Ovary (tissue), 9 donors: ENCODE data around the gene FBXL5. TPM values are rescaled to one million over a fixed set of nuclear protein-coding genes. Genes with fewer than 3 reads are reported as not detected.

Source experiments
- DNase-seq, 5 donors: peaks; one replicate each; pipeline ENCODE4 v3.0.0-alpha.2; 2019 to 2020
- H3K27ac ChIP-seq, 2 donors: fragments of 200-600 bp; one replicate each; pipeline versions ENCODE4 v1.5.1 to v1.8.0; 2019 to 2022
- H3K27me3 ChIP-seq: fragments of 200-600 bp; one replicate; pipeline ENCODE4 v1.8.0; 2022
- H3K36me3 ChIP-seq: fragments of 200-600 bp; sonication (generic); one replicate; pipeline ENCODE4 v1.5.1; 2019
- H3K4me1 ChIP-seq: one replicate; pipeline ENCODE4 v1.8.1; 2013; ENCODE audit warnings: mild to moderate bottlenecking, moderate library complexity; ENCODE audit not compliant: insufficient read depth
- H3K4me3 ChIP-seq: fragments of 200-600 bp; sonication (generic); one replicate; pipeline ENCODE4 v1.5.1; 2017
- H3K9me3 ChIP-seq, 2 donors: fragments of 200-600 bp in 1 of 2; sonication (generic) in 1 of 2; one replicate each; pipeline versions ENCODE4 v1.5.1 to v1.8.1; 2013 to 2019; ENCODE audit warnings: mild to moderate bottlenecking in 1 of 2, moderate library complexity in 1 of 2
- CTCF ChIP-seq, 3 donors: fragments of 450-650 bp in 2 of 3; fragments of 200-600 bp in 1 of 3; IDR thresholded peaks; one replicate each; pipeline versions ENCODE4 v1.5.1 to v1.8.0; 2016 to 2022; ENCODE audit warnings: antibody characterized with exemption in 3 of 3, mild to moderate bottlenecking in 1 of 3
- EP300 ChIP-seq: sonication (generic); formaldehyde crosslinking; IDR thresholded peaks from one replicate; pipeline ENCODE4 v1.6.1; 2017; ENCODE audit warnings: antibody characterized with exemption
- POLR2A ChIP-seq: fragments of 450-650 bp; IDR thresholded peaks from one replicate; pipeline ENCODE4 v1.6.1; 2017; ENCODE audit warnings: antibody characterized with exemption, mild to moderate bottlenecking, moderate library complexity
- WGBS, 3 donors: extraction: QIAGEN DNeasy Blood & Tissue Kit in 1 of 3; methylation state at CpG; one replicate each; pipeline versions ENCODE4 v1.1.5 to v1.1.7; 2013 to 2017; 5-methylcytosine and 5-hydroxymethylcytosine counted together
- intact Hi-C, 4 donors: fragments of 100-400 bp; cut with DNase I; formaldehyde crosslinking; loops; one replicate each; pipeline versions ENCODE4 v1.11.0 to v1.15.1; 2022 to 2023
- polyA plus RNA-seq, 2 donors: library from polyadenylated mRNA; stranded (reverse); fragments of 200-250 nt in 1 of 2; fragments of 350-450 nt in 1 of 2; fragmentation: Illumina TruSeq in 1 of 2; extraction: RNeasy Lipid Tissue Mini Kit (QIAGEN cat#74804) in 1 of 2; gene quantifications; one replicate each; pipeline ENCODE4 v1.2.3, GENCODE V29; 2013 to 2014
- total RNA-seq, 7 donors: library from RNA; depleted of rRNA in 2 of 7; stranded (reverse); fragments of >200 nt in 2 of 7; fragmentation: NEBNext Ultra II Directional in 3 of 7; extraction: Animal tissue kit (Norgen Biotek cat#: 25700) in 3 of 7; gene quantifications; one replicate each; pipeline versions ENCODE4 v1.1.0 to v1.2.4, GENCODE V29; 2016 to 2023
- donor health status: DM: no; HTN: no; CAD: no; lungs with moderate emphysema.
- donor health status: DM: no; HTN: no; CAD: no.
- donor health status: Bipolar disorder and iron deficiency.
- donor health status: DM: yes; HTN: yes; CAD: no.
- donor health status: DM: no; HTN: no; CAD: no.
- donor health status: DM: yes; HTN: yes; CAD: no.

Gene FBXL5
- total and polyA plus RNA-seq, 9 donors: 68.7 to 104 (median 90.4) TPM

DNA sequence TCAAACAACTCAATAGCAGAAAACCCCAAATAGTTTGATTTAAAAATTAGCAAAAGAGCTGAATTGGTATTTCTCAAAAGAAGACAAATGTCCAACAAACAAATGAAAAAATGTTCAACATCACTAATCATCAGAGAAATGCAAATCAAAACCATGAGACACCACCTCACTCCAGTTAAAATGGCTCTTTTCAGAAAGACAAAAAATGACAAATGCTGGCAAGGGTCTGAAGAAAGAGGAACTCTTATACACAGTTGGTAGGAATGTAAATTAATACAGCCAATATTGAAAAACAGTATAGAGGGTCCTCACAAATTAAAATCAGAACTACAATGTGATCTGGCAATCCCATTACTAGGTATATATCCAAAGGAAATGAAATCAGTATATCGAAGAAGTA lies 70.4 kb downstream of the FBXL5 start:
- H3K27me3 ChIP-seq: no peaks in the 10 kb centered on the region
- TF ChIP-seq POLR2A: no peak
- TF ChIP-seq EP300: no peak
- TF ChIP-seq CTCF (IDR thresholded peaks at IDR 0.05): no peak
- no peak overlapping the region for H3K27ac ChIP-seq
- no peaks in the 10 kb centered on the region for H3K9me3 ChIP-seq
- no peak for DNase-seq
- 93 to 98% (median 95%) methylated on average over 1 of the region's 1 CpG for WGBS, 3 donors
- no peaks in the 10 kb centered on the region for H3K36me3 ChIP-seq
- H3K4me1 ChIP-seq: no peaks in the 10 kb centered on the region
- no peak overlapping the region for H3K4me3 ChIP-seq
- intact Hi-C loops: no loop called here

DNA sequence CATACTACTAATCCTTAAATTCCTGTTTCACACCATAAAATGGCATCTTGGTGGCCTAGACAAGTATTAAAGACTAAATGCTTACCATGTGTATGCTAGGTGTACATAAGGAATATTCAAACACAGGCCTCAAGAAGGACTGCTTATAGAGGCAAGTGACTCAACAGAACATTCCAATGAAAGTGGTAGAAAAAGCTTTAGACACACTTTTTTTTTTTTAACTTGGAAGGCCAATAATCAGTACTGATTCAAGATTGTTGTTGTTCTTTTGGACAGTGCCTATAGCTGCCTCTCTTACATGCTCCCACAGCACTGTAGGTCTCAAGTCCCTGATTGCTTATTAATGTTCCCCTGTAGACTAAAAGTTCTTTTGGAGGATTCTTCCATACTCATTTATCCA lies 77.6 kb downstream of the FBXL5 start:
- intact Hi-C loops: no loop called here
- H3K27ac ChIP-seq: no peak overlapping the region
- H3K4me3 ChIP-seq: no peak overlapping the region
- no peaks in the 10 kb centered on the region for H3K36me3 ChIP-seq
- no peaks in the 10 kb centered on the region for H3K4me1 ChIP-seq
- no peaks in the 10 kb centered on the region for H3K27me3 ChIP-seq
- DNase-seq: no peak
- no peaks in the 10 kb centered on the region for H3K9me3 ChIP-seq
- TF ChIP-seq CTCF (IDR thresholded peaks at IDR 0.05): no peak
- TF ChIP-seq POLR2A: no peak
- TF ChIP-seq EP300: no peak

DNA sequence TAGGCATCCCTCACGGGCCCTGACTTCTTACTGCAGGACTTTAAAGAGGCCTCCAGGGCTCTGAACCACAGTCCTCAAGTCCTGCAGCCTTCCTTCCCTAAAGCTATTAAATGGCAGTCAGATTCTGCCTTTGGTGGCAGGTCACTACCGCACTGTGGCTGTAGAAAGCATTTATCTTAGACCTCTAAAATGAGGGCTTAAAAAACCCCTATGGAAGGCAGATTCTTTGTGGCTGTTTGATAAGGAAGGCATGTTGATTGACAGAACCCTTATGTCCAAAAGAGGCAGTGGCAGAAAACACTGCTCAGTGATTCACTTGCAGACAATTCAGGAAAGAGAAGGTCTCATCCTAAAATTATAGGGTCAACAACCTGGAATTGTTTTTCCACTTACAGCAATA lies 79.2 kb downstream of the FBXL5 start:
- intact Hi-C loops: no loop called here
- Histone ChIP-seq H3K4me1 (no peaks in the 10 kb centered on the region), H3K9me3 (no peaks in the 10 kb centered on the region), H3K27ac (no peak overlapping the region), H3K36me3 (no peaks in the 10 kb centered on the region), H3K4me3 (no peak overlapping the region), H3K27me3 (no peaks in the 10 kb centered on the region)
- TF ChIP-seq CTCF (IDR thresholded peaks at IDR 0.05) (no peak), POLR2A (no peak), EP300 (no peak)
- WGBS, 3 donors: 49 to 75% (median 58%) methylated on average over 2 of the region's 2 CpGs
- no peak for DNase-seq

DNA sequence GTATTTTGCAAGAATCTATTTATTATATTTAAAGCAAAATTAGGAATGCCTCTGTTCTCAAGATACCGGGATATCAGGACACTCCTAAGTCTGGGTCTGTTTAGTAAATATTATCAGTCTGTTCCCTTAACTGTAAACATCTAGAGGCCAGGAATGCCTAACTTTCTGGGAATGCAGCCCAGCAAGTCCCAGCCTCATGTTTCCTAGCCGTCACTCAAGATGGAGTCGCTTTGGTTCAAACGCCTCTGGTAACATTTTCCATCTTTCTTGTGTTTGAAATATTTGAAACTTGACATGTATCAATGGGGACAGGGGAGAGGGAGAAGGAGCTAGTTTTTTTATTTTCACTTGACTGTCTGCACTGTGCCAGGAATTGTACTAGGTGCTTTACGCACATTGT lies 85.4 kb downstream of the FBXL5 start:
- H3K9me3 ChIP-seq: no peaks in the 10 kb centered on the region
- H3K4me1 ChIP-seq: no peaks in the 10 kb centered on the region
- H3K27ac ChIP-seq: no peak overlapping the region
- TF ChIP-seq CTCF (IDR thresholded peaks at IDR 0.05): no peak
- no peaks in the 10 kb centered on the region for H3K36me3 ChIP-seq
- no peak for DNase-seq
- WGBS, 3 donors: 56 to 66% (median 63%) methylated on average over 5 of the region's 5 CpGs
- no peaks in the 10 kb centered on the region for H3K27me3 ChIP-seq
- no peak overlapping the region for H3K4me3 ChIP-seq
- intact Hi-C loops: no loop called here

- H3K4me3 ChIP-seq: no peak overlapping the region
Observed at GRCh38 chr4:15568821-15569220, 86.3 kb downstream of the FBXL5 start.

More at GRCh38 chr4:15568821-15569220, 86.3 kb downstream of the FBXL5 start:
- Histone ChIP-seq H3K9me3 (no peaks in the 10 kb centered on the region), H3K36me3 (no peaks in the 10 kb centered on the region), H3K27ac (no peak overlapping the region), H3K27me3 (no peaks in the 10 kb centered on the region), H3K4me1 (no peaks in the 10 kb centered on the region)
- TF ChIP-seq POLR2A: no peak
- TF ChIP-seq EP300: no peak
- TF ChIP-seq CTCF (IDR thresholded peaks at IDR 0.05): no peak
- intact Hi-C loops: no loop called here
- DNase-seq: no peak
